OCI-LY7 (cell line): ENCODE data around the gene TPX2. TPM values are rescaled to one million over a fixed set of nuclear protein-coding genes. Genes with fewer than 3 reads are reported as not detected.

ENCODE experiments used
- BruUV-seq: library from RNA; stranded (reverse); fragments of 400-500 nt; replicated peaks from 2 replicates; lab custom pipeline; 2021; lab: Mats Ljungman, UMichigan
- CTCF ChIA-PET: fragments of 300-600 bp; sonication (Branson Sonifier 250); formaldehyde crosslinking; loops from one replicate; lab custom pipeline; 2022; ENCODE audit warnings: antibody characterized with exemption; ENCODE audit not compliant: unreplicated experiment; lab: Charles Lee
- POLR2A ChIA-PET: fragments of 300-600 bp; sonication (Branson Sonifier 250); formaldehyde crosslinking; loops from one replicate; lab custom pipeline; 2022; ENCODE audit warnings: antibody characterized with exemption; lab: Charles Lee
- DNase-seq: peaks from one replicate; pipeline ENCODE4 v3.0.0-alpha.2; 2015; ENCODE audit warnings: low spot score
- H2AFZ ChIP-seq: fragments of 200-600 bp; sonication (generic), shearing (Covaris generic); 2 replicates; pipeline ENCODE4 v1.6.1; 2014; ENCODE audit warnings: mild to moderate bottlenecking, antibody characterized with exemption, low read length, moderate library complexity
- H3K27ac ChIP-seq: fragments of 200-600 bp; sonication (generic); 2 replicates; pipeline ENCODE4 v1.5.1; 2014; ENCODE audit warnings: mixed run types, low read depth, mild to moderate bottlenecking, moderate library complexity, low read length, inconsistent platforms; ENCODE audit not compliant: poor library complexity, severe bottlenecking
- H3K36me3 ChIP-seq: fragments of 200-600 bp; sonication (generic); 2 replicates; pipeline ENCODE4 v1.6.1; 2014; ENCODE audit warnings: mild to moderate bottlenecking, antibody characterized with exemption, low read length, moderate library complexity, mixed read lengths; ENCODE audit not compliant: insufficient read depth
- H3K4me1 ChIP-seq: fragments of 200-600 bp; sonication (generic); 2 replicates; pipeline ENCODE4 v1.5.1; 2014; ENCODE audit warnings: mild to moderate bottlenecking, low read length; ENCODE audit not compliant: insufficient read depth, poor library complexity, severe bottlenecking
- H3K4me2 ChIP-seq: fragments of 200-600 bp; sonication (generic); 2 replicates; pipeline ENCODE4 v1.6.1; 2014; ENCODE audit warnings: mild to moderate bottlenecking, low read length
- H3K4me3 ChIP-seq: fragments of 200-600 bp; sonication (generic); 2 replicates; pipeline ENCODE4 v1.5.1; 2014; ENCODE audit warnings: mild to moderate bottlenecking, low read depth, low read length; ENCODE audit not compliant: poor library complexity, severe bottlenecking
- H3K79me2 ChIP-seq: fragments of 200-600 bp; sonication (generic); 2 replicates; pipeline ENCODE4 v1.6.1; 2016; ENCODE audit warnings: low read depth, mild to moderate bottlenecking, low read length, moderate library complexity, mixed read lengths; ENCODE audit not compliant: insufficient read depth
- H3K9me2 ChIP-seq: fragments of 200-600 bp; sonication (generic); 2 replicates; pipeline ENCODE4 v1.6.1; 2016; ENCODE audit warnings: mild to moderate bottlenecking, low read length, mixed read lengths; ENCODE audit not compliant: insufficient read depth
- H3K9me3 ChIP-seq: fragments of 200-600 bp; sonication (generic); 2 replicates; pipeline ENCODE4 v1.6.1; 2014; ENCODE audit warnings: mild to moderate bottlenecking, mixed run types, low read length, mixed read lengths
- H4K20me1 ChIP-seq: fragments of 200-600 bp; sonication (generic); 2 replicates; pipeline ENCODE4 v1.6.1; 2014; ENCODE audit warnings: mild to moderate bottlenecking, antibody characterized with exemption, low read length, moderate library complexity, mixed read lengths; ENCODE audit not compliant: insufficient read depth
- CTCF ChIP-seq: fragments of 200-600 bp; sonication (generic); conservative IDR thresholded peaks from 2 replicates; pipeline ENCODE4 v1.5.1; 2014; ENCODE audit warnings: mild to moderate bottlenecking, antibody characterized with exemption, low read length, moderate library complexity, mixed read lengths
- EZH2phosphoT487 ChIP-seq: fragments of 200-600 bp; sonication (generic); IDR thresholded peaks from 2 replicates; pipeline ENCODE4 v1.6.1; 2018; ENCODE audit warnings: low read depth, borderline replicate concordance, mild to moderate bottlenecking, mixed run types, antibody characterized with exemption, low read length, moderate library complexity, mixed read lengths
- intact Hi-C: fragments of 100-400 bp; cut with micrococcal nuclease; formaldehyde crosslinking; loops from one replicate; pipeline ENCODE4 v1.10.0; 2022; ENCODE audit not compliant: unreplicated experiment
- total RNA-seq, 2 experiments: library from RNA; depleted of rRNA in 1 of 2; stranded (reverse); fragments of >200 nt in 1 of 2; shearing (Covaris generic) in 1 of 2; gene quantifications; 2 replicates each; pipeline ENCODE4 v1.2.3, GENCODE V29; 2014 to 2022

Gene TPX2
- total RNA-seq, 2 experiments from 2014 or later: 121 to 173 TPM

DNA sequence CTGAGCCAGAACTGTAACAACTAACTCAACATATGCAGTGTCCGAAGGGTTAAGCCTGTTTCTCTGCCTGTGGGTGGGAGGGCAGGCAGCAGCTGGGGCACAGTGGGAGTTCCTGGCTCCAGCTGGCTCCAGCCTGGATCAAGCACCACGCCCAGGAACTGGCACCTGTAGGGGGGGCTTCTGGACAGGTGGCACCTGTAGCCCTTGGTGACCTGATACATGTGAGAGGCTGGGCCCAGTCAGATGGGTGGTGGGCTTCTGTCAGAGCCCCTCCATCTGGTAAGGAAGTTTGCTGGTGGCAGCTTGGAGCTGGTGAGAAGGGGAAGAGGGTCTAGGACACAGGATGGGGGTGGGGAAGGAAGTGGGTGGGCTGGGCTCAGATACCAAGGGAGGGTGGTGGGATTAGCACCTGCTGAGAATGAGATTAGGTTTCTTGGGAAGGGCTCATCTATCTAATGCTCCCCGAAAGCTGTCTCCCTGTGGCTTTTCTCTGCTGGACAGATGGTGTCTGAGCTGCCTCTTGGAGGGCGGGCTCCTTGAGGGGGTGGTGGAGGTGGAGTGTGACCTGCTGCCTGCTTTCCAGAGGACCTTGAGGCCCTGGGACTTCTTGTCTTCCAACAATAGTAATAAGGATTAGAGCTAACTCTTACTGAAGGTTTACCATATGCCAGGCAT is 45.0 kb upstream of the TPX2 start:
- Histone ChIP-seq H4K20me1 (no peaks in the 10 kb centered on the region), H3K4me2 (peak overlapping the region; percentile 32), H3K9me2 (no peaks in the 10 kb centered on the region), H3K9me3 (no peaks in the 10 kb centered on the region), H3K36me3 (peaks cover 59% of the 10 kb centered on the region), H2AFZ (no peak overlapping the region), H3K79me2 (peaks cover 81% of the 10 kb centered on the region), H3K27ac (peak overlapping the region; percentile 54), H3K4me3 (no peak overlapping the region), H3K4me1 (peaks cover 76% of the 10 kb centered on the region)
- CTCF ChIA-PET: interaction anchor here (0.6 to 1.6 kb wide), 6 partner anchors 24 to 264 kb away, joined by 3 to 11 read pairs (median 4); no protein-coding TSS in a partner anchor
- POLR2A ChIA-PET: interaction anchor here (0.6 to 3.3 kb wide), 6 partner anchors 9 to 120 kb away, joined by 3 to 14 read pairs (median 4); partner anchors contain the start of gene BCL2L1
- TF ChIP-seq CTCF (no peak), EZH2phosphoT487 (no peak)
- intact Hi-C loops: no loop called here
- DNase-seq: no peak
- BruUV-seq: no TSS peak

DNA sequence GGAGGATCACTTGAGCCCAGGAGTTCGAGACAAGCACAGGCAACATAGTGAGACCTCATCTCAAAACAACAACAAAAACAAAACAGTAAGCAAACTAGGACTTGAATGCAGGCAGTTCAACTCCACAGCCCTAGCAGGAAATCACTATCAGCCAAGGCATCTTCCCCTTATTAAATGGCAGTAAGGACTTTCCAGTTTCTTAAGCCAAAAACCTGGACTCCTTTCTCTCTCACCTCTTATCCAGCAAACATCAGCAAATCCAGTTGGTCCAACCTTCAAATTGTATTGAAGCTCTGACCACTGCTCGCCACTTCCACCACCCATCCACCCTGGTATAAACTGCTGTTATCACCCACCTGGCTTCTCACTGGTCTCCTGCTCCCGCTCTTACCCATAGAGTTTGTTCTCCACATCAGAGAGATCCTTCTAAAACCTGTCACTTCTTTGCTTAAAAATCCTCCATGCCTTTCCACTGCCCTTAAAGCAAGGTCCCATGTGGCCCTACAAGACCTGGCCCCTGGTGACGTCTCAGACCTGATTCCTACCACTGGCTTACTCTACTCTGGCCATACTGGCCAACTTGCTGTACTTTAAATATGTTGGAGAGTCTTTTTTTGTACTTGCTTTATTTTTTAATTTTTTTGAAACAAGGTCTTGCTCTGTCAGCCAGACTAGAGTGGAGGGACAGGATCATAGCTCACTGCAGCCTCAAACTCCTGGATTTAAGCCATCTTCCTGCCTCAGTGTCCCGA is 44.1 kb upstream of the TPX2 start:
- POLR2A ChIA-PET: interaction anchor here (0.6 to 3.3 kb wide), 6 partner anchors 10 to 121 kb away, joined by 3 to 14 read pairs (median 4); no protein-coding TSS in a partner anchor
- intact Hi-C loops: no loop called here
- Histone ChIP-seq H3K9me3 (no peaks in the 10 kb centered on the region), H2AFZ (no peak overlapping the region), H3K4me2 (peak overlapping the region; percentile 32), H3K9me2 (no peaks in the 10 kb centered on the region), H3K79me2 (peaks cover 81% of the 10 kb centered on the region), H3K4me3 (no peak overlapping the region), H3K27ac (peak overlapping the region; percentile 54), H3K36me3 (peaks cover 58% of the 10 kb centered on the region), H3K4me1 (peaks cover 76% of the 10 kb centered on the region), H4K20me1 (no peaks in the 10 kb centered on the region)
- TF ChIP-seq EZH2phosphoT487 (no peak), CTCF (no peak)
- no peak for DNase-seq
- no TSS peak for BruUV-seq
- CTCF ChIA-PET: interaction anchor here (1.0 kb wide), 1 partner anchor 23 kb away, joined by 3 read pairs; no protein-coding TSS in a partner anchor
